ENCODE results near the gene FNDC3B.

FNDC3B gene

DNA sequence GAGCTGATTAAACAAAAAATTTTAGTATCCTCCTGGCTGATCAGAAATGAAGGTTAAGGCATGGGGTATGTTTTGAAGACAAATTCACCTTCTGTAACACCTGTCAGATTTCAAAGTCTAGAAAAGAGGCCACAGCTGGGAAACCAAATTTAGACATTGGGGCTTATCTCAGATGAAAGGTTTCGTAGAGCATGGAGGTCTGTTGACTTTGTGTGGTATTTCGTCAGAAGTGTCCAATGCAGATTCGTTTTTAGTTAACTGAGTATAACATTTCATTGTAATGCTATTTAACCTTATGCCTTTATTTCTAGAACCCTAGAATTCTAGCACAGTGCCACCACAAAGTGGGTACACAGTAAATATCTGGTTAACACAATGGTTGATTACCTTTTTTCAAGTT is 61.7 kb downstream of the FNDC3B start:
- no peak for DNase-seq (ENCODE audit: low spot score)
- no peak overlapping the region for H3K4me3 ChIP-seq
- no peak overlapping the region for H3K27ac ChIP-seq
- TF ChIP-seq CTCF (IDR thresholded peaks at IDR 0.05): no peak

DNA sequence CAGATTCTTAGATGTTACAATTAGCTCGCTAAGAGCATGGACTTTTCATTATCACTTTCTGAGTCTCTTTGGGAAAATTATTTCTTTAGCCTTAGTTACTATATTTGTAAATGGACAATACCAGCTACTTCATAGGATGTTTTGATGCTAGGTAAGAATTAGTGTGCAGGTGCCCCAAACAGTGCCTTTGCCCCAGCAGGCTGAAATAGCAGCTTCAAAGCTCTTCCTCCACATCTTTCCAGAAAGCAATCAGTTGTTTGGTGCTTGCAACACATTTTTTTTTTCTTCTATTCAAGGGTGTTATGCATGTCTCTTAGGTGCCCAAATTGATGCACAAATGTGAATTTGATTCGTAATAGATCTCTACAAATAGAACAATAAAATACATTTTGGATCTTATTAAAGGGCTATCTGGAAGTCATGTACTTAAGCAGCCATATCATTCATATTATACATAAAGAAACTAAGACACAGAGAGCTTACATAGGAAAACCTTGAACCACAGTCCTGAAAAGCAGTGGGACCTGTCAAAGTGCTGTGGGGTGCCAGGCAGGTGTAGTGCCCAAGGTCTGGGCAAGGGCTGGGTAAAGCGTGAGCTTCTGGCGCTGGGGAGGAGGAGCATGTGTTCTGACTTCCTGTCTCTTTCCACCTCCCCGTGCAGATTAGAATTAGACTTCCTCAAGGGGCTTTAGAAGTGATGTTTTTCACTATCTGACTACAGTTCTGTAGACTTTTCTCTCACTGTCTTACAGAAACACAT is 62.9 kb downstream of the FNDC3B start:
- DNase-seq (ENCODE audit: low spot score): no peak
- no peak overlapping the region for H3K4me3 ChIP-seq
- no peak for TF ChIP-seq CTCF (IDR thresholded peaks at IDR 0.05)
- peak overlapping the region in 1 of 2 donors; percentile 4 for H3K27ac ChIP-seq

DNA sequence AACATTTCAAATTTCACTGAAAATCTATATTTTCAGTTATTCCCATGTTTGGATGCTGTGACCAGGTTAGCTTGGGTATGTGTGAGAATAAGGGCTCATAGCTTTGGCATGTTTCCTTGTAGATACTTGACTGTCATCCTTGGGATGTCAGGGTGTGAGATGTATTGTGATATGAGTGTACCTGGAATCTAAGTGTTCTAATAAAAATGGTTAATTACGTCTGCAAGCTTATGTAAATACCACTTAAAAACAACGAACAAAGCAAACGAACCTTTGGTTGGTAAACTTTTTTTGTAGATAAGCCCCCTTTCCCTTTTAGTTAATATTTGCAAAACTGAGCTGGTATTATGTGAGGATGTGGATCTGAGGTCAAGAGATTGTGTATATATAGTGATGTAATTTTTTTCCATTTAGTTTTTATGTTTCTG is 63.5 kb downstream of the FNDC3B start:
- peak overlapping the region in 1 of 2 donors; percentile 4 for H3K27ac ChIP-seq
- no peak for DNase-seq (ENCODE audit: low spot score)
- H3K4me3 ChIP-seq: no peak overlapping the region
- no peak for TF ChIP-seq CTCF (IDR thresholded peaks at IDR 0.05)

DNA sequence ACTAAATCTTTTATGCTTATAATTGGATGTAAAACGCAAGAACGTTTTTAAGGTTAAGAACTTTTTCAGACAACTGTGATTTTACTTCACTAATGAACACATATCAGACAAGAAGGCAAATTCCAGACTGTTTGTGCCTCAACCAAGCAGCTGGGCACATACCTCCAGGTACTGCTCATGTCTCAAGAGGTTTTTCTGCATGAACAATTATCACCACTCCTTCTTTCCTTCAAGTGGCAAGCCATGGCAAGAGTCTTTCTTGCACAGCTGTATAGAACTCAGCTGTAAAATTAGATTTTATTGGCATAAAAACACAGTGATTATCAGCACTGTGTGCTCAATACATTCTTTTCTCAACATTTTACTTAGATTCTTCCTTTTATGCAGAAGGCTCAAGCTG is 64.3 kb downstream of the FNDC3B start:
- no peak for TF ChIP-seq CTCF (IDR thresholded peaks at IDR 0.05)
- no peak for DNase-seq (ENCODE audit: low spot score)
- no peak overlapping the region for H3K4me3 ChIP-seq
- peak overlapping the region; percentile 17 to 22 for H3K27ac ChIP-seq

DNA sequence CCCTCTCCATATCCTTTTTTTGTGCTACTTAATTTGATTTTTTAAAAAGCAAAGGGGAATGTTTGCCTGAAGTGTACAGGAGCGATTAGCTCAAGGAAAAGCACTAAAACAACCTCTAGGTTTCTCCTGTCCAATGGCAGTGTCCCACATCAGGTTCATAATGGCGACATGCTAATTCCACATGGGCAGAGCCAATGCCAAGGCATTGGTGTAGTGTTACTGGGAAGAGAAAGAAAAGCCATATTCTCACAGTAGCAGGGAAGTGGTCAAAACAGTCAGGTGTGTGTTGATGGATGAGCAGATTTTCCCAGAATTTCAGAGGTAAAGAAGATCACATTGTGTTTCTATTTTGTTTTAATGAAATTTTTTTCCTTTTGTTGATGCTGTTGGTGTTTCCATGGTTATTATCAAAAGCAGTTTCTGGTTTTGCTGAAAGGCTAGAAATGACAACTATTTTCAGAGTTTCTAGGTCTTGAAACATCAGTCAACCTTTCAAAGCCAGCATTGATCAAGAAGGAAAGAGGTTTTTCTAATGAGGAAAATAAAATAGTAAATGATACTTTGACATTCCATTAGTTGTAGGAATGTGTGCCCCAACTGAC is 65.2 kb downstream of the FNDC3B start:
- no peak overlapping the region for H3K27ac ChIP-seq
- no peak for DNase-seq (ENCODE audit: low spot score)
- H3K4me3 ChIP-seq: no peak overlapping the region

GRCh38 chr3:172106037-172106954 is 66.9 kb downstream of the FNDC3B start:
- peak overlapping the region; percentile 15 to 19 for H3K27ac ChIP-seq
- H3K4me3 ChIP-seq: no peak overlapping the region

More for the DNA sequence above, 65.2 kb downstream of the FNDC3B start:
- TF ChIP-seq CTCF (IDR thresholded peaks at IDR 0.05): no peak

More at GRCh38 chr3:172106037-172106954, 66.9 kb downstream of the FNDC3B start:
- DNase-seq (ENCODE audit: low spot score): no peak
- TF ChIP-seq CTCF (IDR thresholded peaks at IDR 0.05): no peak

Measured in coronary artery (tissue), 2 donors.